Kidney (tissue), 14 donors: Measurements from ENCODE around the gene CMSS1. TPM values are rescaled to one million over a fixed set of nuclear protein-coding genes. Genes with fewer than 3 reads are reported as not detected.

ENCODE experiments used
- DNase-seq, 5 donors: peaks; one replicate each; pipeline ENCODE4 v3.0.0-alpha.2; 2013 to 2020
- FAIRE-seq: peaks from 2 replicates; lab custom pipeline; 2012; peaks lifted over from hg19 to GRCh38; lab: Jason Lieb, UNC
- H3K27ac ChIP-seq, 2 donors: one replicate each; pipeline ENCODE4 v1.7.0; 2013; ENCODE audit warnings: low read depth in 2 of 2, low read length in 2 of 2, inconsistent platforms in 1 of 2
- H3K27me3 ChIP-seq: one replicate; pipeline ENCODE4 v1.7.1; 2013; ENCODE audit warnings: low read length, inconsistent platforms; ENCODE audit not compliant: control insufficient read depth, insufficient read depth
- H3K36me3 ChIP-seq, 3 donors: one replicate each; pipeline versions ENCODE4 v1.7.0 to v1.7.1; 2013; ENCODE audit warnings: low read length in 3 of 3, control low read depth in 1 of 3, inconsistent platforms in 1 of 3; ENCODE audit not compliant: insufficient read depth in 3 of 3, control insufficient read depth in 2 of 3
- H3K4me1 ChIP-seq, 3 donors: one replicate each; pipeline versions ENCODE4 v1.7.0 to v1.7.1; 2013; ENCODE audit warnings: low read length in 3 of 3, inconsistent platforms in 1 of 3, low read depth in 1 of 3; ENCODE audit not compliant: control insufficient read depth in 2 of 3, insufficient read depth in 2 of 3
- H3K4me3 ChIP-seq, 3 donors: one replicate each; pipeline versions ENCODE4 v1.7.0 to v1.8.1; 2013; ENCODE audit warnings: low read length in 3 of 3, control low read depth in 1 of 3, inconsistent platforms in 1 of 3
- H3K9ac ChIP-seq, 3 donors: one replicate each; pipeline versions ENCODE4 v1.7.0 to v1.7.1; 2013; ENCODE audit warnings: low read length in 3 of 3, control low read depth in 1 of 3, inconsistent platforms in 1 of 3
- H3K9me3 ChIP-seq, 3 donors: one replicate each; pipeline versions ENCODE4 v1.7.0 to v1.7.1; 2013; ENCODE audit warnings: low read length in 3 of 3, control low read depth in 1 of 3, inconsistent platforms in 1 of 3; ENCODE audit not compliant: control insufficient read depth in 2 of 3, insufficient read depth in 1 of 3
- intact Hi-C: fragments of 100-400 bp; cut with DNase I; formaldehyde crosslinking; loops from one replicate; pipeline ENCODE4 v1.11.1; 2022
- polyA plus RNA-seq: library from polyadenylated mRNA; stranded (reverse); fragments of 350-450 nt; fragmentation: Illumina TruSeq; extraction: RNeasy Lipid Tissue Mini Kit (QIAGEN cat#74804); gene quantifications from one replicate; pipeline ENCODE4 v1.2.3, GENCODE V29; 2014; ENCODE audit warnings: low read depth, low replicate concordance; ENCODE audit not compliant: insufficient read depth
- total RNA-seq: library from RNA; stranded (reverse); fragmentation: NEBNext Ultra II Directional; extraction: Animal tissue kit (Norgen Biotek cat#: 25700); gene quantifications from one replicate; pipeline ENCODE4 v1.2.1, GENCODE V29; 2021
- TF ChIP-seq, protein P1 (sequence below): IDR thresholded peaks from 3 replicates; pipeline ENCODE4 v1.5.1; 2012; ENCODE audit warnings: mild to moderate bottlenecking, moderate library complexity, borderline replicate concordance; ENCODE audit not compliant: insufficient read depth; ENCODE audit errors: extremely low read depth
- donor health status: control.
- donor health status: control.
- donor health status: control.
- donor health status: control.
- donor health status: control.
- donor health status: DM: yes; HTN: yes; CAD: no.
- donor health status: Normal renal cell carcinoma (clear cell type).

CMSS1 gene
- total and polyA plus RNA-seq, 2 donors from 2014 or later, result 26.4 to 27.0 TPM

DNA sequence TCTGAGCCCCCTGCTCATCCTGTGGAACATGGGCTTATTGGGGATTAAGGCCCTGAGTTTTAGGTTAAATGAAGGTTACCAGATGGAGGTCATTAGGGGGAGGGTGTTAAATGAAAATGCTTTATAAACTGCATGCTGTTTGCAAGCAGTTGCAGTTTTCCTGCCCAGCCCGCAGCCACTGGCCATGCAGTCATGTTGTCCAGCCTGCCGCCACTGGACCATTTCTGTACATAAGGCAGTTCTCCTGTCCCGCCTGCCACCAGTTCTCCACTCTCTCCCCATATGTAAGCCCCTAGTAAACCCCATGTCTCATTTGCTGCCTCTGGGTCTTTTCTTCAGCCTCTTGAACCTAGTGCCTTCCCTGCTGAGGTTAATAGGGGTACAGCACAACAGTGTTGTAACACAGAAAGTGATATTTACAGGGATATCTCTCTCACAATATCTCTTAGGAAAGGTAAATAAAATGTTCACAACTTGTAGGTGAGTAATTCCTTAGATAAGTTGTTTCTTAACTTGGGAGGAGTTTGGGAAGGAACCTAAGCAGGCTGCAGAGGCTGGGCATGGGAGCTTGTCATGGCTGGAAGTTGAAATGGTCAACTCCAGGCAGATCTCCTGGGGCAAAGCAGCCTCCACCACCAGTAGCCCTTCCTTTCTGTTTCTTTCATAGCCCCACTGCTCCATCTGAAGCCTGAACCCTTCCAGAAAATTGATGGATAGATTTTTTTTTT is 148.2 kb downstream of the CMSS1 start:
- FAIRE-seq (no peak), DNase-seq (no peak)
- Histone ChIP-seq H3K27ac (no peak overlapping the region), H3K36me3 (no peaks in the 10 kb centered on the region), H3K4me1 (no peaks in the 10 kb centered on the region), H3K9me3 (no peaks in the 10 kb centered on the region), H3K27me3 (no peaks in the 10 kb centered on the region), H3K4me3 (no peak overlapping the region), H3K9ac (no peak overlapping the region)
- TF ChIP-seq, protein P1, sequence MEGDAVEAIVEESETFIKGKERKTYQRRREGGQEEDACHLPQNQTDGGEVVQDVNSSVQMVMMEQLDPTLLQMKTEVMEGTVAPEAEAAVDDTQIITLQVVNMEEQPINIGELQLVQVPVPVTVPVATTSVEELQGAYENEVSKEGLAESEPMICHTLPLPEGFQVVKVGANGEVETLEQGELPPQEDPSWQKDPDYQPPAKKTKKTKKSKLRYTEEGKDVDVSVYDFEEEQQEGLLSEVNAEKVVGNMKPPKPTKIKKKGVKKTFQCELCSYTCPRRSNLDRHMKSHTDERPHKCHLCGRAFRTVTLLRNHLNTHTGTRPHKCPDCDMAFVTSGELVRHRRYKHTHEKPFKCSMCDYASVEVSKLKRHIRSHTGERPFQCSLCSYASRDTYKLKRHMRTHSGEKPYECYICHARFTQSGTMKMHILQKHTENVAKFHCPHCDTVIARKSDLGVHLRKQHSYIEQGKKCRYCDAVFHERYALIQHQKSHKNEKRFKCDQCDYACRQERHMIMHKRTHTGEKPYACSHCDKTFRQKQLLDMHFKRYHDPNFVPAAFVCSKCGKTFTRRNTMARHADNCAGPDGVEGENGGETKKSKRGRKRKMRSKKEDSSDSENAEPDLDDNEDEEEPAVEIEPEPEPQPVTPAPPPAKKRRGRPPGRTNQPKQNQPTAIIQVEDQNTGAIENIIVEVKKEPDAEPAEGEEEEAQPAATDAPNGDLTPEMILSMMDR, result no peak
- intact Hi-C loops, result no loop called here

DNA sequence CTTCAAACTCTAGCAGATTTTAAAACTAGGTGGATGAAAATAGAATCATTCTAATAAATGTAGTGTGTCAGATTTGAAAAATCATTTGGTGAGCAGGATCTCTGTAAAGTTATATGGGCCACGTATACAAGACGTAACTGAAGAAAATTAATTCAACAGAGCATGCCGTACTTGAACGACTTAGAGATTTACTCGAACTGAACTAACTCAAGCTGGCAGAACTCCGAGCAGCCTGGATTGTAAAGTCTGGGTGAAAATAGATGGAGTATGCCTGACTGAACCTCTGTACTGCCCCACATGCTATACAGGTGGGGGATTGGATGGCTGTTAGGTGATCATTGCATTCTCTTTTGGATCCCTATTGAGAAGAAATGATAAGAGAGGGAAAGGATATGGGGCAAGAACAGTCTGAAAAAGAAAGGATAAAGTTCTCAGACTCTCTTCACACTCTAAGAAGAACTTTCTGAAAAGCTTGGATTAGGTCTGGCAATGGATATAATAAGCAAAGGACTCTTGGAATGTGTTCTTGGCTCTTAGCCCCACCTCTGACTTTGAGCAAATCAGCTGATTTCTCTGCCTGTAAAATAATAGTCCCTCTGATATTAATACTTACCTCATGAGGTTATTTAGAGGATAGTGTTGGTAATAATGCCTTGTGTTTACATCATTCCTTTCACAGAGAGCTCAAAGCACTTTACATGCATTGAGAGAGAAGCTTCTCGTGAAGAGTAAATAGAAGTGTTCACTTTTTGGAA is 149.2 kb downstream of the CMSS1 start:
- TF ChIP-seq, protein P1, result no peak
- no peak overlapping the region for H3K4me3 ChIP-seq
- no peak overlapping the region for H3K9ac ChIP-seq
- DNase-seq (peak in 1 of 5 donors; percentile 29), FAIRE-seq (no peak)
- H3K36me3 ChIP-seq, result no peaks in the 10 kb centered on the region
- H3K27me3 ChIP-seq, result no peaks in the 10 kb centered on the region
- no peaks in the 10 kb centered on the region for H3K9me3 ChIP-seq
- intact Hi-C loops, result no loop called here
- H3K4me1 ChIP-seq, result no peaks in the 10 kb centered on the region
- H3K27ac ChIP-seq, result no peak overlapping the region

DNA sequence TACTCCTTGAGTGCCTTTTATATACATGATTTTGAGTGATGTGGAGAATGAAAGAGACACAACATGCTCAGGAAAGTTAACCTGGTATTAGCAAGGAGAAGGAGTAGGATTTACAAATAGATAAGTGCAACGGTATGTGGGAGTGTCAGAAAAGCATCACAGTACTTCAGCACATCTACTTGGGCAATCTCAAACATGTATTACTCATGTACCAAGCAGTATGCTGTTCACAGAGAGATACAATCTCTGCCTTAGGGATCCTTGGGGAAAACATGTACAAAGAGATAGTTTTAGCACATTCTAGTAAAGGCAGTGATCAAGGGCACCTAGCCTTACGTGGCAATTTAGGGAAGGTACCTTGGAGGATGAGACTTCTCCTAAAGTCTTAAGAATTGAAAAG is 150.1 kb downstream of the CMSS1 start:
- TF ChIP-seq, protein P1, result no peak
- H3K4me1 ChIP-seq, result no peaks in the 10 kb centered on the region
- H3K36me3 ChIP-seq, result no peaks in the 10 kb centered on the region
- intact Hi-C loops, result no loop called here
- no peaks in the 10 kb centered on the region for H3K9me3 ChIP-seq
- no peak overlapping the region for H3K9ac ChIP-seq
- no peak overlapping the region for H3K4me3 ChIP-seq
- FAIRE-seq, result no peak
- DNase-seq, result no peak
- H3K27me3 ChIP-seq, result no peaks in the 10 kb centered on the region
- H3K27ac ChIP-seq, result no peak overlapping the region
